Fibroblast of the conjunctiva (primary cell): ENCODE results near the gene PCSK6.

Experiments
- DNase-seq: peaks from one replicate; pipeline ENCODE4 v3.0.0-alpha.2; 2010; ENCODE audit warnings: low read depth

PCSK6 gene

GRCh38 chr15:101276501-101277037 is 212.9 kb downstream of the PCSK6 start:
- no peak for DNase-seq

- no peak for DNase-seq
Observed at GRCh38 chr15:101275018-101275417, 214.5 kb downstream of the PCSK6 start.

GRCh38 chr15:101273534-101273933 is 216.0 kb downstream of the PCSK6 start:
- no peak for DNase-seq

DNA sequence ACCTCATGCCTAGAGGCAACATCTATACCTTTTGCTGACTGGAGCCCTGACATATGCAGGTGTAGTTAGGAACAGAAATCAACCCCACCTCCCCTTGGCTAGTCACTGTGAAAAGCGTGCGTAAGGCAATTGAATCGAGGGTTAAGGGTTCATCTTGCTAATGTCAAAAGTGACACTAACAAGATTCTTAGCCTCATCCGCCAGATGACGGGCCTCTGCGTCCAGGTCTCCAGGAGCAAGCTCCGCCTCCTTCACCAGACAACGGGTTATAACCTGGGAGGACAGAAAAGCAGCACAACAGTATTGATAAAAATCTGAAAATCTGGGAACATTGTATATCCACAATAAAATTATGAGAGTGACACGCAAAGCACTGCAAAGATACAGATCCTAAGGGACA is 216.9 kb downstream of the PCSK6 start:
- no peak for DNase-seq

GRCh38 chr15:101269479-101270223 is 219.9 kb downstream of the PCSK6 start:
- no peak for DNase-seq

GRCh38 chr15:101267320-101268104 is 222.0 kb downstream of the PCSK6 start:
- DNase-seq, result no peak

- no peak for DNase-seq
Observed at GRCh38 chr15:101266787-101267186, 222.7 kb downstream of the PCSK6 start.

DNA sequence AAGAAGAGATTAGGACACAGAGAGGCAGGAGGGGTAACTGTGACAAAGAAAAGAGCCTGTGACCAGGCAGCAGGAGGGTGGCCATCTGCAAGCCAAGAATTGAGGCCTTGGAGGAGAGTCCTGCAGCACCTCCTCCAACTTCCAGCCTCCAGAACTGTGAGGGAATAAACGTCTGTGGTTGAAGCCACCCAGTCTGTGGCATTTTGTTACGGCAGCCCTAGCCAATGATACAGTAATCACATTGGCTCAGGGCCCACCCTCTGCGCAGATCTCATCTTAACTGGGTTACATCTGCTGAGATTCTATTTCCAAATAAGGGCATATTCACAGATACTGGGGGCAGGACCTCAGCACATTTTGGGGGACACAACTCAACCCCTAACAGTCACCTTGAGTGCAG is 223.5 kb downstream of the PCSK6 start:
- no peak for DNase-seq

DNA sequence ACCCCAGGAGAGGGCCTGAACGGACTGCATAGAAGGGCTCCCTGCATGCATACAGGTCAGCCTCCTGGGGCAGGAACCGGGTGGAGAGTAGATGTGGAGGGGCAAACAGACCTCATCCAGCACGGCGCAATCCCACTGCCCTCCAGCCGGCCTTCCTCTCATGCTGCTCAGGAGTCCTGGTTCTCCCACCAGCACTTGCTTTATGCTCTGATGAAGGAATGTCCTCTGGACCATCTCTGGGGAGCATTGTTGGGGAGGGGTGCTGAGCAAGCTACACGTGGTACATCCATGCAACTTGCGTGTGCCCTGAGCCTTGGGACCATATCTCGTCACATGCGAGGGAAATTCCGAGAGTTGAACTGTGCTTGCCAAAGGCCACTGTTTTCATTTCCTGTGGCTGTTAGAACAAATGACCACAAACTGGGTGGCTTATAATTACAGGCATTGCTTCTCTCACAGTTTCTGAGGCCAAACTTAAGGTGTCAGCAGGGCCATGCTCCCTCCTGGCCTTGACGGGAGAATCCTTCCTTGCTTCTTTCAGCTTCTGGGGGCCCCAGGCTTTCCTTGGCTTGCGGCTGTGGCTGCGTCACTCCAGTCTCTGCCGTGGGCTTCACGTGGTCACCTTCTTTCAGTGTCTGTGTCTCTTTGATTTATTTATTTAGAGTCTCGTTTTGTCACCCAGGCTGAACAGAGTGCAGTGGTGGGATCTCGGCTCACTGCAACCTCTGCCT is 224.4 kb downstream of the PCSK6 start:
- DNase-seq, result no peak

DNA sequence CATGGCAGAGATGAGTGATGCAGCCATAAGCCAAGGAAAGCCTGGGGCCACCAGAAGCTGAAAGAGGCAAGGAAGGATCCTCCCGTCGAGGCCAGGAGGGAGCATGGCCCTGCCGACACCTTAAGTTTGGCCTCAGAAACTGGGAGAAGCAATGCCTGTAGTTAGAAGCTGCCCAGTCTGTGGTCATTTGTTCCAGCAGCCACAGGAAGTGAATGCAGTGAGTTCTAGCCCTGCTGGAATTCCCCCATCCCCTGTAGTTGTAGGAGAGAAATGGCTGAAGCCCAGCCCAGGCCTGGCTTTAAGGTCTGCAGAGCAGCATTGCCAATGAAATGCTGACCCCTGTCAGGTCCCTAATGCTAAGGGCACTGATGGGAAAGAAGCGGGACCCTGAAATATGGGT is 225.5 kb downstream of the PCSK6 start:
- DNase-seq, result no peak

- no peak for DNase-seq
Observed at GRCh38 chr15:101262551-101262950, 227.0 kb downstream of the PCSK6 start.

- DNase-seq, result peak; percentile 79
Observed at GRCh38 chr15:101258238-101259144, 231.0 kb downstream of the PCSK6 start.

- DNase-seq, result no peak
Observed at GRCh38 chr15:101256757-101257156, 232.8 kb downstream of the PCSK6 start.

DNA sequence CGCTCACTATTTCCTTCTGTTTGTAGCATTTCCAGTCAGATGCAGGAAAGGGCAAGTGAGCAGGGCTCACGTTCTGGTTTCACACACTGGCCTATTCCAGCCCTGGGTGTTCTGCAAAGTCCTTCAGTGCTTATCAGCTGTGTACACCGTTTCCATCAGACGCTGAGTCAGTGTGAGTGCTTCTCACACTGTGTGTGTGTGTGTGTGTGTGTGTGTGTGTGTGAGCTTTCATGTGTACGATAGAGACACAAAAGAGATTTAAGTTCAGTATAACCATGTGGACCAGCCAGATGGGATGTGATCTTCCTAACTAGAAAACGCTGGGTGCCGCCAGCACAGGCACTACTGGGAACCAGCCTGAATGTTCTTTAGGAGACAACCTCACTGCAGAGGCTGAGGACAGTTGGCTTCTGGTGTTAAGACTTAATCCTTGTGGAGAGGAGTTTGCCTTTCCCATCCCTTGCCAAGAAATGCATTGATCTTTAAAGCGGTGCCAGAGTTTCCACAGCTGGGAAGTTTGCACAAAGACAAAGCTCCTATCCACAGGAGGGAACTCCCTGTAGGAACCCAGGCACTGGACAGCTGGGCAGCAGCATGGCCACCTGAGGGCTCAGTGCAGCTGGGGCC is 233.8 kb downstream of the PCSK6 start:
- no peak for DNase-seq

DNA sequence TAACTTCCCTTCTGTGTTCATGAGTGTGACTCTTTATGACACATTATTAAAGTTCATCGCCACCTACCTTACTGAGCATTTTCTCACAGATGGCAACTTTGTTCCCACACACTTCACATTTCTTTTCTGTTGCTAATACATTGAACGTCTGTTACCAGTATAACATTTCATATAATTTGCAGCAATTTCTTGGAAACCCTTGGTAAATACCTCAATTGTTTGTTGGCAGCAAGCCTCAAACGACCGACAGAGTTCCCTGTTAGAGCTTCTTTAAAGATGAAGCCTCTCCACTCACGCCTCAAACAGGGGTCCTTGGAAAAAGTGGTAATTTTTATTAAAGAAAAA is 234.5 kb downstream of the PCSK6 start:
- DNase-seq, result no peak

GRCh38 chr15:101254157-101255050 is 235.1 kb downstream of the PCSK6 start:
- DNase-seq, result no peak
